ENCODE measurements around the gene PPP4R1. TPM values are rescaled to one million over a fixed set of nuclear protein-coding genes. Genes with fewer than 3 reads are reported as not detected.

PPP4R1 gene
- total RNA-seq, 4 donors from 2014 or later, result 129 to 233 (median 186) TPM

- Histone ChIP-seq H3K9me3 (no peaks in the 10 kb centered on the region), H3K36me3 (no peaks in the 10 kb centered on the region), H3K4me3 (no peak overlapping the region), H3K27ac (no peak overlapping the region), H3K4me1 (peaks cover 8 to 52% (median 13%) of the 10 kb centered on the region in 3 donors), H3K27me3 (no peaks in the 10 kb centered on the region)
- intact Hi-C loops (cut with DNase I), result loop anchor here (10.0 kb wide), 1 partner anchor 68 kb away; no protein-coding TSS in a partner anchor
- DNase-seq, result no peak
- 62 to 66% methylated on average over 3 to 5 of the region's 5 CpGs for WGBS, 2 donors
- TF ChIP-seq CTCF (IDR thresholded peaks at IDR 0.05) (no peak), POLR2A (IDR thresholded peaks at IDR 0.05) (no peak)
Observed at GRCh38 chr18:9617006-9617542, 2.7 kb upstream of the PPP4R1 start.

- Histone ChIP-seq H3K27me3 (no peaks in the 10 kb centered on the region), H3K9me3 (no peaks in the 10 kb centered on the region), H3K4me1 (peaks cover 12 to 62% (median 13%) of the 10 kb centered on the region in 3 donors), H3K27ac (peak overlapping the region; percentile 95 to 100 (median 100)), H3K36me3 (peaks cover 0 to 9% (median 3%) of the 10 kb centered on the region in 3 donors), H3K4me3 (no peak overlapping the region)
- TF ChIP-seq CTCF (IDR thresholded peaks at IDR 0.05) (no peak), POLR2A (IDR thresholded peaks at IDR 0.05) (no peak)
- intact Hi-C loops (cut with DNase I), result loop anchor here (10.0 kb wide), 1 partner anchor 69 kb away; no protein-coding TSS in a partner anchor
- 56 to 83% methylated on average over 2 of the region's 2 CpGs for WGBS, 2 donors
- no peak for DNase-seq
Observed at GRCh38 chr18:9616049-9616448, 1.7 kb upstream of the PPP4R1 start.

GRCh38 chr18:9615280-9615797 is 980 bp upstream of the PPP4R1 start:
- peaks cover 0 to 10% (median 4%) of the 10 kb centered on the region in 3 donors for H3K36me3 ChIP-seq
- intact Hi-C loops (cut with DNase I), result loop anchor here (10.0 kb wide), 1 partner anchor 69 kb away; no protein-coding TSS in a partner anchor
- H3K27me3 ChIP-seq, result no peaks in the 10 kb centered on the region
- H3K4me1 ChIP-seq, result peaks cover 12 to 69% (median 13%) of the 10 kb centered on the region in 3 donors
- DNase-seq, result no peak
- TF ChIP-seq POLR2A (IDR thresholded peaks at IDR 0.05) (no peak), CTCF (IDR thresholded peaks at IDR 0.05) (no peak)
- H3K9me3 ChIP-seq, result no peaks in the 10 kb centered on the region
- 31 to 48% methylated on average over 10 to 11 of the region's 13 CpGs for WGBS, 2 donors
- peak overlapping the region; percentile 95 to 100 (median 100) for H3K27ac ChIP-seq
- peak overlapping the region; percentile 64 to 98 (median 88) for H3K4me3 ChIP-seq

GRCh38 chr18:9613550-9614400 is 584 bp downstream of the PPP4R1 start:
- Histone ChIP-seq H3K4me1 (peaks cover 13 to 72% (median 16%) of the 10 kb centered on the region in 3 donors), H3K36me3 (peaks cover 0 to 10% (median 4%) of the 10 kb centered on the region in 3 donors), H3K27ac (peak overlapping the region; percentile 97 to 100 (median 100)), H3K4me3 (peak overlapping the region; percentile 80 to 98 (median 96)), H3K27me3 (no peaks in the 10 kb centered on the region), H3K9me3 (no peaks in the 10 kb centered on the region)
- no peak for DNase-seq
- WGBS, 2 donors, result 0 to 1% methylated on average over 3 to 10 of the region's 78 CpGs
- intact Hi-C loops (cut with DNase I), result loop anchor here (10.0 kb wide), 1 partner anchor 71 kb away; no protein-coding TSS in a partner anchor
- TF ChIP-seq CTCF (IDR thresholded peaks at IDR 0.05) (no peak), POLR2A (IDR thresholded peaks at IDR 0.05) (peak in 1 of 4 donors; percentile 15)

Data from esophagus squamous epithelium (tissue), 5 donors.